22Rv1 (cell line): Measurements from ENCODE around the gene KAT7.

Source experiments
- ZFX ChIP-seq: fragments of 450-650 bp; IDR thresholded peaks from 2 replicates; pipeline ENCODE4 v1.6.1; 2017; ENCODE audit warnings: antibody characterized with exemption, borderline replicate concordance
- TF ChIP-seq, protein P1 (sequence below): fragments of 450-650 bp; IDR thresholded peaks from 2 replicates; pipeline ENCODE4 v1.5.1; 2017; ENCODE audit warnings: mild to moderate bottlenecking

DNA sequence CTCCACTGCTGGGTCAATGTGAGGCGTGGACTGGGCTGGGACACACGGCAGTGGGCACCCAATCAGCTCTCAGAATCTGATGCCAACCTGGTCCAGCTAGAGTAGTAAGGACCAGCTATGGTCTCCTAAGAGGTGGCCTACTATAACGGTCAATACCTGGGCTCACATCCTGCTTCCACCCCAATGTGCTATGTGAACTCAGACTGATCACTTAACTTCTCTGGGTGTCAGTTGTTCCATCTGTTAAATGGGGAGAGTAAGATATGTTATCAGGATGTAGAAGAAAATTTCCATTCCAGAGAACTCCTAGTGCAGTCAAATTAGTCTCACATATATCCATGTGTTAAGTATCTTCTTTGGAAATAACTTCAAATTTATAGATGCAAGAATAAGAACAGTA is 38.8 kb upstream of the KAT7 start:
- TF ChIP-seq, protein P1, sequence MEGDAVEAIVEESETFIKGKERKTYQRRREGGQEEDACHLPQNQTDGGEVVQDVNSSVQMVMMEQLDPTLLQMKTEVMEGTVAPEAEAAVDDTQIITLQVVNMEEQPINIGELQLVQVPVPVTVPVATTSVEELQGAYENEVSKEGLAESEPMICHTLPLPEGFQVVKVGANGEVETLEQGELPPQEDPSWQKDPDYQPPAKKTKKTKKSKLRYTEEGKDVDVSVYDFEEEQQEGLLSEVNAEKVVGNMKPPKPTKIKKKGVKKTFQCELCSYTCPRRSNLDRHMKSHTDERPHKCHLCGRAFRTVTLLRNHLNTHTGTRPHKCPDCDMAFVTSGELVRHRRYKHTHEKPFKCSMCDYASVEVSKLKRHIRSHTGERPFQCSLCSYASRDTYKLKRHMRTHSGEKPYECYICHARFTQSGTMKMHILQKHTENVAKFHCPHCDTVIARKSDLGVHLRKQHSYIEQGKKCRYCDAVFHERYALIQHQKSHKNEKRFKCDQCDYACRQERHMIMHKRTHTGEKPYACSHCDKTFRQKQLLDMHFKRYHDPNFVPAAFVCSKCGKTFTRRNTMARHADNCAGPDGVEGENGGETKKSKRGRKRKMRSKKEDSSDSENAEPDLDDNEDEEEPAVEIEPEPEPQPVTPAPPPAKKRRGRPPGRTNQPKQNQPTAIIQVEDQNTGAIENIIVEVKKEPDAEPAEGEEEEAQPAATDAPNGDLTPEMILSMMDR, result no peak
- TF ChIP-seq ZFX, result no peak
